T47D (cell line): Measurements from ENCODE around the gene ITFG1.

Source experiments
- DNase-seq, 2 experiments: peaks; one replicate each; pipeline versions ENCODE4 v3.0.0 to v3.0.0-alpha.2; 2011 to 2012; ENCODE audit warnings: low read depth in 1 of 2, low spot score in 1 of 2
- JUND ChIP-seq: IDR thresholded peaks from 2 replicates; pipeline ENCODE4 v1.6.1; 2012; ENCODE audit warnings: low read depth
- in situ Hi-C: cut with HindIII; loops from 2 replicates; pipeline ENCODE4 v1.10.0; 2016; ENCODE audit warnings: low sequenced_read_pairs, low pct_unique_long_range_greater_than_20kb

ITFG1 gene

GRCh38 chr16:47320546-47321310 is 140.1 kb downstream of the ITFG1 start:
- no peak for TF ChIP-seq JUND
- in situ Hi-C loops, result no loop called here
- DNase-seq, result no peak

GRCh38 chr16:47317465-47318240 is 143.2 kb downstream of the ITFG1 start:
- no peak for TF ChIP-seq JUND
- DNase-seq, result no peak
- in situ Hi-C loops, result no loop called here

- no peak for TF ChIP-seq JUND
- in situ Hi-C loops, result no loop called here
- DNase-seq, result no peak
These were observed 144.3 kb downstream of the ITFG1 start for GRCh38 chr16:47316442-47317015.

DNA sequence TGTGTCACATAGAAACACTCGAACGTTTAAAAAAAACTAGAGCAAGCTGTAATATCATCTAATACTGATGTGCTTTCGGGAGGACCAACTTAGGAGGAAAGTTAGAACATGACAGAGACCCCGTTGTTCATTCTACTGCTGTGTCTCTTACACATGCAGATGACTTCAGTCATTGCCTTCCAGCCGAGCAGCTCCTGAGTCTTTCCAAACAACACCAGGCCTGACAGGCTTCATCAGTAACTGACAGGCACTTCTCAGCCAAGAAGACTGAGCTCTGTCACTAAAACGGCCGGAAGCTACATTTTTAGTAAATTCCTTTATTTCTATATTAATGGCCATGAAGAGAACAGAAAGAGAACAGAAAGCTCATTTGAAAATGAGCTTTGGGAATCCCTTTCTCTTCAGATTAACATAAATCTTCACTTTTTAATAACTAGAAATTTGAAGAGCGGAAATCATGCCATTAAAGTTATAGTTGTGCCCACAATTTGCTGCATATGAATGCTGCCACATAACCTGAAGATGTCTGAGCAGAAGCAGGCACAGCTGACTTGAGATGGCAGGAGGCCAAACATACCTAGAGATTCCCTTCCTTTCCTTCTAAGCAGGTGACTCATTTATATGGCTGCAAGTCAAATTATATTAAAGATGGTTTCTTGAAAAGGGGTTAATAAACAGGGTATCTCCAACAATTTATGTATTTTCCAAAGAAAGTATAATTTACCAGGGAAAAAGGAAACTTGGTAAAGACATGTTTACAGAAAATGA is 148.9 kb downstream of the ITFG1 start:
- peak in 1 of 2 experiments; percentile 11 for DNase-seq
- in situ Hi-C loops, result no loop called here
- TF ChIP-seq JUND, result no peak

GRCh38 chr16:47310792-47311211 is 150.1 kb downstream of the ITFG1 start:
- in situ Hi-C loops, result no loop called here
- DNase-seq, result no peak
- no peak for TF ChIP-seq JUND

GRCh38 chr16:47309581-47310312 is 151.1 kb downstream of the ITFG1 start:
- DNase-seq, result no peak
- in situ Hi-C loops, result no loop called here
- TF ChIP-seq JUND, result no peak

- in situ Hi-C loops, result no loop called here
- no peak for DNase-seq
- TF ChIP-seq JUND, result no peak
These were observed 152.3 kb downstream of the ITFG1 start for GRCh38 chr16:47308601-47309000.

- in situ Hi-C loops, result no loop called here
- no peak for TF ChIP-seq JUND
- DNase-seq, result no peak
These were observed 156.3 kb downstream of the ITFG1 start for GRCh38 chr16:47304563-47304962.

DNA sequence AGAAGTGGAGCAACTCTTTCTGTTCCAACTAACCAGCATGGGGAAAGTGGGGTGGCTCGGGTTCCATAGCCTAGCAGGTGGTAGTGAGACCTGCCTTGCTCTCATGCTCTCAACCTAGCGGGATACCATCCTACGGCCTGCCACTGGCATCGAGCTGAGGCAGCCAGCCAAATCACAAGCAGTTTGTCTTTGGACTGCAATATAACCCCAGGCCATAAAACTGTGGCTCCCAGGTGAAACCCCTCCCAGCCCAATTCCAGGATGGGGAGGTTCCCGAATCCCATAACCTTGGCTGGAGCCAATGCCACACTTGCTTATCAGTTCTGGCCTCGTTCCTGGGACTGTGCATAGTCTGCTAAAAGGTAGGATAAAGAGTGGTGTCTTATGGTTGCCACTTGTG is 161.3 kb downstream of the ITFG1 start:
- TF ChIP-seq JUND, result no peak
- no peak for DNase-seq
- in situ Hi-C loops, result no loop called here

- DNase-seq, result no peak
These were observed 175.9 kb downstream of the ITFG1 start for GRCh38 chr16:47284999-47285398.

GRCh38 chr16:47278306-47278970 is 182.4 kb downstream of the ITFG1 start:
- no peak for TF ChIP-seq JUND
- DNase-seq, result no peak
- in situ Hi-C loops, result no loop called here

More at GRCh38 chr16:47284999-47285398, 175.9 kb downstream of the ITFG1 start:
- in situ Hi-C loops, result no loop called here
- TF ChIP-seq JUND, result no peak

GRCh38 chr16:47276522-47276921 is 184.3 kb downstream of the ITFG1 start:
- in situ Hi-C loops, result no loop called here
- no peak for DNase-seq
- TF ChIP-seq JUND, result no peak
